ENCODE results near the gene FLT3. TPM values are rescaled to one million over a fixed set of nuclear protein-coding genes. Genes with fewer than 3 reads are reported as not detected.
A peak's percentile ranks its signal among the peaks of the same experiment; 100 is the strongest.

The FLT3 gene
- total and polyA plus RNA-seq, 9 of the 15 experiments (the other 6 are each of a cell fraction or from before 2014, with no cell fraction given) = not detected

GRCh38 chr13:27960362-27961226 lies 139.8 kb downstream of the FLT3 start (continued):
- peak; percentile 29 to 42 (median 37); a peak in 4 of 6 replicates for TF ChIP-seq CTCF (IDR thresholded peaks at IDR 0.05 in 2 of 3, conservative IDR thresholded peaks at IDR 0.05 in 1 of 3; ENCODE audit: insufficient read depth in 2 of 3, low read depth in 1 of 3, low read length in 3 of 3)

GRCh38 chr13:27959976-27960361 lies 140.4 kb downstream of the FLT3 start:
- peaks cover 2 to 26% of the 10 kb centered on the region in 2 experiments; a peak in 3 of 5 replicates for H3K27me3 ChIP-seq (ENCODE audit: control insufficient read depth in 2 of 2, insufficient read depth in 2 of 2, low read length in 2 of 2)
- no peaks in the 10 kb centered on the region for H3K9me3 ChIP-seq (replicated peaks; ENCODE audit: control insufficient read depth, insufficient read depth, low read depth, low read length)
- H3K9ac ChIP-seq (ENCODE audit: insufficient read depth in 1 of 2, low read depth in 2 of 2, low read length in 2 of 2) = no peak overlapping the region
- H3K4me2 ChIP-seq (ENCODE audit: insufficient read depth, low read length) = no peak overlapping the region
- WGBS (ENCODE audit: insufficient coverage, low coverage, missing lambda C conversion rate) = 0% methylated on average over 12 of the region's 14 CpGs
- no peak for FAIRE-seq
- TF ChIP-seq MBD1 (CRISPR knock-in tag; IDR thresholded peaks at IDR 0.05) = no peak
- no peak for TF ChIP-seq SP2 (IDR thresholded peaks at IDR 0.05; ENCODE audit: extremely low read depth, low read depth, low read length, poor library complexity, severe bottlenecking)
- TF ChIP-seq TRIM24 (IDR thresholded peaks at IDR 0.05) = no peak
- no peak for TF ChIP-seq PATZ1 (CRISPR knock-in tag; IDR thresholded peaks at IDR 0.05; ENCODE audit: borderline replicate concordance)
- TF ChIP-seq IRF1 (CRISPR knock-in tag; IDR thresholded peaks at IDR 0.05; ENCODE audit: borderline replicate concordance) = no peak
- no peak for TF ChIP-seq HDAC2 (IDR thresholded peaks at IDR 0.05)
- TF ChIP-seq DIDO1 (tag; IDR thresholded peaks at IDR 0.05; ENCODE audit: low read depth) = no peak
- TF ChIP-seq FOXM1 (IDR thresholded peaks at IDR 0.05; ENCODE audit: low read depth) = no peak
- no peak for TF ChIP-seq FOXM1 (CRISPR knock-in tag; IDR thresholded peaks at IDR 0.05; ENCODE audit: low read depth)
- TF ChIP-seq STAG1 (CRISPR knock-in tag; IDR thresholded peaks at IDR 0.05; ENCODE audit: borderline replicate concordance) = no peak
- TF ChIP-seq KDM4B (IDR thresholded peaks at IDR 0.05; ENCODE audit: borderline replicate concordance in 2 of 2, low read depth in 1 of 2) = no peak
- TF ChIP-seq KLF6 (CRISPR knock-in tag; IDR thresholded peaks at IDR 0.05; ENCODE audit: borderline replicate concordance) = no peak
- peaks cover 0 to 13% of the 10 kb centered on the region in 2 experiments; a peak in 2 of 5 replicates for H3K4me1 ChIP-seq (replicated peaks in 1 of 2; ENCODE audit: control insufficient read depth in 2 of 2, insufficient read depth in 2 of 2, low read length in 2 of 2)
- no peak for DNase-seq (ENCODE audit: extremely low read depth in 1 of 4, low spot score in 3 of 4)
- ChIA-PET CTCF (ENCODE audit: low intra/inter-chr PET ratio) (no interaction called here), POLR2A (no interaction called here)
- no peak overlapping the region for H3K27ac ChIP-seq (ENCODE audit: extremely low read depth, low read depth, low read length)
- no peaks in the 10 kb centered on the region for H3K9me1 ChIP-seq (ENCODE audit: control insufficient read depth, insufficient read depth, low read length)
- no TSS peak for BruUV-seq (replicated peaks)
- H3K36me3 ChIP-seq (ENCODE audit: control insufficient read depth, insufficient read depth, low read length) = no peaks in the 10 kb centered on the region
- H2AFZ ChIP-seq (ENCODE audit: low read depth, low read length) = no peak overlapping the region
- no peak for ATAC-seq
- intact Hi-C loops (cut with micrococcal nuclease) = no loop called here
- H4K20me1 ChIP-seq (replicated peaks; ENCODE audit: control insufficient read depth, insufficient read depth, low read length) = no peaks in the 10 kb centered on the region; the same call in 1 of the 2 replicates
- H3K79me2 ChIP-seq (ENCODE audit: control insufficient read depth, insufficient read depth, low read length) = no peaks in the 10 kb centered on the region
- no peak overlapping the region for H3K4me3 ChIP-seq
- in situ Hi-C loops (cut with MboI) = loop anchor here (25.0 kb wide), 1 partner anchor 448 kb away; no protein-coding TSS in a partner anchor

Data from K562 (cell line).